ENCODE results near the gene EIF3D.

EIF3D gene, protein sequence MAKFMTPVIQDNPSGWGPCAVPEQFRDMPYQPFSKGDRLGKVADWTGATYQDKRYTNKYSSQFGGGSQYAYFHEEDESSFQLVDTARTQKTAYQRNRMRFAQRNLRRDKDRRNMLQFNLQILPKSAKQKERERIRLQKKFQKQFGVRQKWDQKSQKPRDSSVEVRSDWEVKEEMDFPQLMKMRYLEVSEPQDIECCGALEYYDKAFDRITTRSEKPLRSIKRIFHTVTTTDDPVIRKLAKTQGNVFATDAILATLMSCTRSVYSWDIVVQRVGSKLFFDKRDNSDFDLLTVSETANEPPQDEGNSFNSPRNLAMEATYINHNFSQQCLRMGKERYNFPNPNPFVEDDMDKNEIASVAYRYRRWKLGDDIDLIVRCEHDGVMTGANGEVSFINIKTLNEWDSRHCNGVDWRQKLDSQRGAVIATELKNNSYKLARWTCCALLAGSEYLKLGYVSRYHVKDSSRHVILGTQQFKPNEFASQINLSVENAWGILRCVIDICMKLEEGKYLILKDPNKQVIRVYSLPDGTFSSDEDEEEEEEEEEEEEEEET

DNA sequence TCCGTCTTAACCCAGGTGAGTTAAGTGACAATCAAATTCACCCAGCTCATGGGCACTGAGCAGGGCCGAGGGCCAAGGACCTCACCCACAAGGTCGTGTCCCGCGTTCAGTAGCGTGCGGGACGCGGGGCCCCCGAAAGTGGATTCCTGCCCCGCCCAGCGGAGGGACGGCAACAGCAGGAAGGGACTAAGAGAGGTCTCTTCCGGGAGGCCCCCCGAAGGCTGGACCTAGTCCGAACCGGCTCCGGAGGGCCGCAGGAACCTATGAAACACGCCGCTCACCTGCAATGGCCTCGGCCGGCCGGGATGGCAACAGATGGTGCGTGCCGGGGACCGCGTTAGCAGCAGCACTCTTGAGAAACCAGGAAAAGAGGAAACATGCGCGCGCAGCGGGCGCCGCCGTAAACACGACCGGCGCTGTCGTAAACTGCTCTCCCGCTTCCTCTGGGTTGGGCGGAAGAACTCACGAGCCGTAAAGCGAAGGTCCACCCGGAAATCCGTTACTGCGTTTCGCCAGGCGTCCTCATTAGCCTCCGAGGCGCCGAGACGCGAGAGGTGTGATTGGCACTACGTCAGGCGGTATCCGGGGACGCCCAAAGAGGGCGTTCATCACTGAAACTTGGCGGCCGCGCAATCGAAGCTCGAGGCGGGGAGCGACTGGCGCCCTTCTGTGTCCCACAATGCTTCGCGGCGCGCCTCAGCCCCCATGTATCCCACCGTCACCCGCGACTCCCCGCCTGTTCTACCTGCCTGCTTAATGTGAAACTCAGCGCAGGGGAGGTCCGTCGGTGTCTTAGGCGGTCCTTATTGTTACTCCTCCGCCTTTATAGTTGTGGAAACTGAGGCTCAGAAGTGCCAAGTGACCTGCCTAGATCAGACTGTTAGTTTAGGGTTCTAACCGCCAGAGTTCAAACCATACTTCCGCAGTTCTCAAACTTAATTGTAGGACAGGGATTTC is at the start of gene EIF3D:
Gene EIF3D, minus strand, starts transcription at position 372 of the 957 bp plus-strand sequence. CDS start 3,045 bp downstream, outside the sequence.
- peak; percentile 99 for DNase-seq

DNA sequence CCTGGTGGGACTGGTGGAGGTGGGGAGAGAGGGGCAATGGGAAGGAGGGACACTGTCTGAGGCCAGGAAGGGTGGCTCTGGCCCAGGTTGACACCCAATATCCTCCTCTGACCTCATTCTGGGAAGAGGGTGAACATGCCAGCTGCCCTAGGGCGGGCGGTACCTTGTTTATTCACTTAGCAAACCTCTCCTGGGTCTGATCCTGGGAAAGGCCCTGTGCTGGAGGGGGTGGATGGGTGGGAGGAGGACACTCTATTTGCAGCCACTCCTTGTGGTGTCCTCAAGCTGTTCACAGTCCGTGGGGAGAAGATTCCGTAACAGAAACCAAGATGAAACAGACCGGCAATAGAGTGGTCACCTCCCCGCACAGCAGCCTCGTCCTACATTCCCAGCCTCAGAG is 49.7 kb upstream of the EIF3D start:
- no peak for DNase-seq

GRCh38 chr22:36577019-36577418 is 48.1 kb upstream of the EIF3D start:
- DNase-seq, result no peak

DNA sequence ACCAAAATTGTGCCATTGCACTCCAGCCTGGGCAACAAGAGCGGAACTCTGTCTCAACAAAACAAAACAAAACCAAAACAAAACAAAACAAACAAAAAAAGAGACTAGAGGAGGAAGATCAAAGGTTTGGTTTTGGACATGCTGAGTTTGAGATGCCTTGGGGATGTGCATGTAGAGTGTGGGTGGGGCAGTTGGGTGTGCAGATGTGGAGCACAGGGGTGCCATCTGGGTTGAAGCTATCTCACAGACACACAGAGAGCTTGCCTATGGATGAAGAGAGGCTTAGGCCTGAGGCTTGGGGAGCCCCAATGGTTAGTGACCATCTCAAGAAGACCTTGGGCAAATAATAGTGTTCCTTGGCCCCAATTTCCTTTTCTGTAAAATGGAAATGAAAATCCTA is 45.8 kb upstream of the EIF3D start:
- DNase-seq, result no peak

GRCh38 chr22:36573815-36574363 is 44.9 kb upstream of the EIF3D start:
- no peak for DNase-seq

DNA sequence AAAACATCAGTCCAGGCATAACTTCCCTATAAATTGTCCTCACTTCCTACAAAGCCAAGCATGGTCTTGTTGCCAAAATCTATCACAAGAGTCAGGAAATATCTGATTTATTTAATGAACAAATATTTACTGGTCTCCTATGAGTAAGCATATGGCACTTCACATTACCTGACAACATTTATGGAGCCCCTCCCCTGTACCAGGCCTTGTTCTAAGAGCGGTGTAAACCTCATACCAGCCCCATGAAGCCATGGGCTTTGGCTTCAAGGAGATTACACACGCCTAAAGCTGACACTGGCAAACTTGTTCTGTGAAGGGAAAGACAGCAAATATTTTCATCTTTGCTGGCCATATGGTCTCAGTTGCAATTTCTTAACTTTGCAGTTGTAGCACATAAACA is 43.0 kb upstream of the EIF3D start:
- no peak for DNase-seq

GRCh38 chr22:36569999-36570398 is 41.0 kb upstream of the EIF3D start:
- DNase-seq, result no peak

GRCh38 chr22:36568846-36569245 is 39.9 kb upstream of the EIF3D start:
- no peak for DNase-seq

DNA sequence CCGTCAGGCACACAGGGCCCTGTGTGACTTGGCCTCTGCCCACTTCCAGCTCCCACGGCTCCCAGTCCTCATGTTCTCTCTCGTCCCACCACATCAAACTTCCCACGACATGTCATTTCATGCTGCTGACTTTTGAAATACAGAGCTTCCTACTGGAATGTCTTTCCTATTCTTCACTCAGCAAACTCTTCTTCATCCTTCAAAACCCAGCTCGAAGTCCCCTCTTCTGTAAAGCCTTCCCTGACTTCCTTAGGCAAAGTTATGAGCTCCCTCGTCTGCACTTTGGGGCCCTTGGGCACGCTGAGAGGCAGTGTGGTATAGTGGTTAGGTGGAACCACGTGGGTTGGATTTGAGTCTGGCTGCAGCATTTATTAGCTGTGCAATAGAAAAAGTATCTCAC is 37.8 kb upstream of the EIF3D start:
- no peak for DNase-seq

- no peak for DNase-seq
Measured at GRCh38 chr22:36565686-36566085, 36.7 kb upstream of the EIF3D start.

- DNase-seq, result no peak
Measured at GRCh38 chr22:36565159-36565507, 36.2 kb upstream of the EIF3D start.

- no peak for DNase-seq
Measured at GRCh38 chr22:36564422-36565158, 35.6 kb upstream of the EIF3D start.

DNA sequence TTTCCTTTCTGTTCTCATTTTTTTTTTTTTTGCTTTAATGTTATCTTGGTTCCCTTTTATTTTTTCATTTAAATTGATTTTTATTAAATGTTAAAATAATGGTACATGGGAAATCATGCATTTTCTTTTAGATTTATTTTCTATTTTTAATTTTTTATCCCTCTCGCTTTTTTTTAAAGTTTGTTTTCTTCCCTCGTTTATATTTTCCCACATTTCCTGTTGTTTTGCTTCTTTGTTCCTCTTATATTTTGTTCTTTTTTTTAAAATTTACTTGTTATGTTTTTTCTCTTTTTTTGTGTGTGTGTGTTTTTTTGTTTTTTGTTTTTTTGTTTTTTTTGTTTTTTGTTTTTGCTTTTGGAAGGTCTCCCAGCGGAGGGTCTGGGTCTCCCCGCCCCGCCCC is 34.9 kb upstream of the EIF3D start:
- no peak for DNase-seq

GRCh38 chr22:36563444-36563843 is 34.5 kb upstream of the EIF3D start:
- no peak for DNase-seq

GRCh38 chr22:36563001-36563400 is 34.0 kb upstream of the EIF3D start:
- DNase-seq, result no peak

DNA sequence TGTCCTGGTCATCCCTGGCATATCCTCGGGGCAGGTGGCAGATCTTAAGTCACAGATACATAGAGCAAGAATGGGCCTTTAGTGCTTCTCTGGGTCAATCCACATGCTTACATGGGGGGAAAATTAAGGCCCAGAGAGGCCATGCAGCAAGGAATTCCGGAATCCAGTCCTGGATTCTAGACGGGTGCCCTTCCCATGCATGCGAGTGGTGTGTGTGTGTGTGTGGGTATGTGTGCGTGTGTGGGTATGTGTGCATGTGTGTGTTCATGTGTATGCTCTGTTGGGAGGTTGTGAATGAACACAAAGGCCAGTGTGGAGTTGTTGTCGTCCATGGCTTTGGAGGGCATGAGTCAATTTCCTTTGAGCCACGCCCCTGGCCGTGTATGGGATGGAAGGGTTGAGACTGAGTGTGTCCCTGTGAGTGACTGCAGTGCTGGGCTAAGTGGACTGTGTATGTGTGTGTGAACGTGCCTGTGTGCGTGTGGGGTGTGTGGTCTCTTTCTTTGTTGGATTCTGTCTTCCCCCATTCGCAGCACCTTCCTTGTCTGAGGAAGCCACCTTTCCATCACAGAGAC is 33.4 kb upstream of the EIF3D start:
- DNase-seq, result no peak

GRCh38 chr22:36561291-36561811 is 32.4 kb upstream of the EIF3D start:
- DNase-seq, result no peak

- no peak for DNase-seq
Measured at GRCh38 chr22:36560001-36560400, 31.0 kb upstream of the EIF3D start.

GRCh38 chr22:36554098-36554497 is 25.1 kb upstream of the EIF3D start:
- no peak for DNase-seq

DNA sequence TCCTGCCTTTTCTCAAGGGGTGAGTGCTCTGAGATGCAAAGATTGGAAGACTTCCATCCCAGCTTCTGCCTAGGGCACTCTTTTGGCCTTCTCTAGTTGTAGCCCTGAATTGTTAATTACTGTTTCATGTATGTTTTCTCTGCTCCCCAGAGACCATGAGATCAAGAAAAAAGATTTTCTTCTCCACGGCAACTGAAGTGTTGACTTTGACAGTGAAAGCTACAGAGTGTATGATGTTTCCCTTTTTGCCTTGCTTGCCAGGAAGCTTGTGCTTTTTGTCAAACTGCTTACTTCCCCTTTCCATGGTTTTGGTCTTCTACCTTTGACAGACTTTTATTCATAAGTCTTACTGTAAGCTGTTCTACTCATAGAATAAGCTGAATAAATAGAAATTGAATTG is 23.3 kb upstream of the EIF3D start:
- DNase-seq, result no peak

GRCh38 chr22:36550701-36551495 is 21.9 kb upstream of the EIF3D start:
- no peak for DNase-seq

Measured in activated T-cell treated with anti-CD3 and anti-CD28 coated beads, Interleukin-2, amount 50 U/mL, for 48 hours (primary cell).